Activated CD4-positive, alpha-beta T cell treated with anti-CD3 and anti-CD28 coated beads for 4 hours (primary cell): ENCODE results near the gene UBA7.
"Not testable (repeated sequence)": the region's sequence is repeated elsewhere in the genome, so short reads cannot be mapped to it uniquely, and the experiment has no call there.

Experiments used
- DNase-seq, 2 donors: peaks; one replicate each; pipeline ENCODE4 v3.0.0-alpha.2; 2020

UBA7 gene

DNA sequence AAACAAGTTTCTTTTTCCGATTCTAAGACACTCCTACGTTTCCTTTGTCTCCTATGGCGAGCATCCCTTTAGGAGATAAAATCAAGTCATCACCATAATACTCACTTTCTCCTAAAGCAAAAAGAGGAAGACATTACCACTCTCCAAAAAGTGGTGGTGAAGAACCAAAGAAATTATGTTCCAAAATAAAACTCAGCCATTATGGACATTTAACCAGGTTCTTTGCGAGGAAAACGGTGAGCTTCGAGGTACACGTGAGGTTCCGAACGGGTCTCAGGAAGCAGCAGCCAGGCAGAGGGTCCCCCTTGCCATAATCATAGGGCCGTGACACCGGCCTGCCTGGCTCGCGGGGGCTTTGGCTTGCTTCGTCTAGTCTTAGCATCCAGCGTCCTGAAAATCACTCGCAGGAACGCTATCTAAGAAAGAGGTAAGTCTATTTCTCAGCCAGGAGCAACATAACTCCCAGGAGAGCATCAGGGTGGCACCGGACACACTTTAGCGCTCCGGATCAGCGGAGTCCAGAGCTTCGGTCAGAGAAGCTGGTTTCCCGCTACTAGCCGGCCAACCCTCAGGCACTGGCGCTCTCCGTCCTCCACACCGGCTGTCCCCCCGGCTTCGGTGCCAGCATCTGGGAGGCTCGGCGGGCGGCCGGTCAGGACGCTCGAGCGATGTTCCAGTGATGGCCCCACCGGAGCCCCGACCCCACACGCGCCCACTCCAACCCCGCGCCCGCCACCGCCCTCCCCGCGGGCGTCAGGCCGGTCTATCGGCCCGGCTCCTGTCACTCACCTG lies 28.0 kb downstream of the UBA7 start:
- peak in 1 of 2 donors; percentile 24 for DNase-seq

GRCh38 chr3:49782277-49782676 lies 31.5 kb downstream of the UBA7 start:
- DNase-seq: not testable (repeated sequence)

DNA sequence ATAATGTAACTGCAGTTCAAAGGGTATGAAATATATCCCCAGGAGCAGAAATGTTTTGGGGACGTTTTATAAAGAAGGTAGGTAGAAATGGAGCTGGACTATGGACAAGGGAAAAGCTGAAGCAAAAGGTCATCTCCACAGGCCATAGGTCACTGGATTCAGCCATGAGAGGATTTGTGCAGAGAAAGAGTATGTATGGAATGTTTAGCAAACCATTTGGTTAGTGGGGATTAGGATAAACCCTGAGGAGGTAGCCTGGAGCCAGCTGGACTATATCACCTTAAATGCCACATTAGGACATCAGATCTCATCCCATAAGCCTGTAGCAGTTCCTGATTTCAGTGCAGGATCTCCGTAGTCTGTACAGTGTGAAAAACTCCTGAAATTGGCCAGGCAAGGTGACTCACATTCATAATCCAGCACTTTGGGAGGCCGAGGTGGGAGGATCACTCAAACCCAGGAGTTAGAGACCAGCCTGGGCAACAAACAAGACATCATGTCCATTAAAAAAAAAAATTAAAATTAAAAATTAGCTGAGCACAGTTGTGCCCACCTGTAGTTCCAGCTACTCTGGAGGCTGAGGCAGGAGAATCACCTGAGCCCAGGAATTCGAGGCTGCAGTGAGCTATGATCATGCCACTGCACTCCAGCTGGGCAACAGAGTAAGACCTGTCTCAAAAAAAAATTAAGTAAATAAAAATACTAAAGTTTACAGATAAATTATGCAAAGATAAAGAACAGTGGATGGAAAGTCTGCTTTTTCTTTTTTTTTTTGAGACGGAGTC lies 32.1 kb downstream of the UBA7 start:
- no peak for DNase-seq

GRCh38 chr3:49780975-49781365 lies 32.8 kb downstream of the UBA7 start:
- not testable (repeated sequence) for DNase-seq

DNA sequence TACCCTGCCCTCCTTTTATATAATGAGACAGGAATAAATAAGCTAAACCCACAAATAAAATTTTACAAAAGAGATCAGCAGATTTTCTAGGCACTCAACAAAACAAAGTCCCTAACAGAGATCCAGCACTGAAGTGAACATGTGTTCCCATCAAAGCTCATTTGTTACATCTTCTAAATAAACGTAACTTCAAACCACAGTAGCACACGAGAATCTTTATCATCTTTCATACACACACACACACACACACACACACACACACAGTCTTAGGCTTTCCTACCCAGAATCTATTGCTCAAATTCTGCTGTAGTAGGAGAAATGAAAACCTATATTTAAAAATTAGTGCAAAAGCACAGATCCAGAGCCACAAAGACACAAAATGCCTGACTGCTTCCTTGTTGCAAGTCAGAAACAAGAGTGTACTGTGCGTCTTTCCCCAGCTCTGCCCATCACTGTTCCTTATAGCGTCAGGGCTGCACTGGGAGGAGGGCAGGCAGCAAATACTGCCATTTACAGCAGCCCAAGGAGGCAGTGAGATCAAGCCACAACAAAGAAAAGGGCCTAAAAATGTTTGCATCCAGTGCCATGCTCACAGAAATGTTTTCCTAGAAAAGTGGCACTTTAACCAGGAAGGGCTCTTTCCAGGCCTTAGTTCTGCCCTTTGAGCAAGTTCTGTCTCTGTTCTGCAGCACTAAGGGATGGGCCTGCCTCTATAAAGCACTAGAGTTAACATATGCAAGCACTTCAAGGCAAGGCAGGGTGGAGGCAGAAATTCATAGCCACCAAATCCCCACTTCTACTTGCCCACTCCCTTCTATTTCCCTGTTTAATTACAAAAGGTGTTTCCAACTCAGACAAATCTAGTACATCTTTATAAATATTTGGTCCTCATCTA lies 33.4 kb downstream of the UBA7 start:
- DNase-seq: no peak

DNA sequence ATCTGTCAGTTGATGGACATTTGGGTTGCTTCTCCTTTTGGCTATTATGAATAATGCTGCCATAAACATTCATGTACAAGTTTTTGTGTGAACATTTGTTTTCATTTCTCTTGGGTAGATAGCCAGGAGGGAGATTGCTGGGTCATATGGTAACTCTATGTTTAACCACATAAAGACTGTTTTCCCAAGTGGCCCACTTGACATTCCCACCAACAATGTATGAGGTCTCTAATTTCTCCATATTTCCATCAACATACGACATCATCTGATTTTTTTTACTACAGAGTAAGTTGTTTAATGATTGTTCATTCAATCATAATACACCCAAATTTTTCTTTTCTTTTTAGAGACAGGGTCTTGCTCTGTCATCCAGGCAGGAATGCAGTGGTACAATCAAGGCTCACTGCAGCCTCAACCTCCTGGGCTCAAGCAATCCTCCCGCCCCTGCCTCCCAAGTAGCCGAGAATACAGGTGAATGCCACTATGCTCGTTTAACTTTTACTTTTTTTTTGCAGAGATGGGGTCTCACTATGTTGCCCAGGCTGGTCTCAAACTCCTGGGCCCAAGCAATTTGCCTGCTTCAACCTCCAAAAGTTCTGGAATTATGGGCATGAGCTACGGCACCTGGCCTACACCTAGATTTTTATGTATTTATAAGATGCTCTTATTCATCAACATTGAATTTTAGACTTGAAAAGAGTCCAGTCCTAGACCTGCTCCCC lies 34.2 kb downstream of the UBA7 start:
- DNase-seq: no peak

DNA sequence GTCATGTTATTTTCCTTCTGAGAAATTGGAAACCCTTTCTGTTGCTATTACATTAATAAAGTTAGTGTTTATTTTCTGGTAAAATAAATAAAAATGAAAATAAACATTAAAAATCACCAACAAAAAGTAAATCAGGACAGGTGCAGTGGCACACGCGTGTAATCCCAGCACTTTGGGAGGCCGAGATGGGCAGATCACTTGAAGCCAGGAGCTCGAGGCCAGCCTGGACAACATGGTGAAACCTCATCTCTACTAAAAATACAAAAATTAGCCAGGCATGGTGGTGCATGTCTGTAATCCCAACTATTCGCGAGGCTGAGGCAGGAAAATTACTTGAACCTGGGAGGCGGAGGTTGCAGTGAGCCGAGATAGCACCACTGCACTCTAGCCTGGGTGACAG lies 37.7 kb downstream of the UBA7 start:
- DNase-seq: not testable (repeated sequence)

GRCh38 chr3:49775538-49775937 lies 38.2 kb downstream of the UBA7 start:
- no peak for DNase-seq

GRCh38 chr3:49772703-49773102 lies 41.0 kb downstream of the UBA7 start:
- no peak for DNase-seq

DNA sequence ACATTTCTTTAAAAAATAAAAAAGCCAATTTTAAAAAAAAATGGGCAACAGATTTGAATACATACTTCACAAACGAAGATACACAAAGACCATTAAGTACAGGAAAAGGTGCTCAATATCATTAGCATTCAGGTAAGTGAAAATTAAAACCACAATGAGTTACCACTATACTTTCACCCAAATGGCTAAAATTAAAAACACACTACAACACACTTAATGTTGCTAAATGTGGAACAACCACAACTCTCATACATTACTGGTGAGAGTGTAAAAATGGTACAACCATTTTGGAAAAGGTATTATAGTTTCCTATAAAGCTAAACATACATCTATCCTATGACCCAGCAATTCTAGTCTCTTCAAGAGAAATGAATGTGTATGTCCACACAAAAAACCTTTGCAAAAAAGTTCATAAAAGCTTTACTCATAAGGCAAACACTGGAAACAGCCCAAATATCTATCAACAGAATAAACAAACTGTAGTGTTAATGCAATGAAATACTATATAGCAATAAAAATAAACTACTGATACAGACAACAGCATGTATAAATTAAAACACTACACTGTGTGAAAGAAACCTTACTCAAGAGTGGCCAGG lies 42.3 kb downstream of the UBA7 start:
- DNase-seq: no peak

DNA sequence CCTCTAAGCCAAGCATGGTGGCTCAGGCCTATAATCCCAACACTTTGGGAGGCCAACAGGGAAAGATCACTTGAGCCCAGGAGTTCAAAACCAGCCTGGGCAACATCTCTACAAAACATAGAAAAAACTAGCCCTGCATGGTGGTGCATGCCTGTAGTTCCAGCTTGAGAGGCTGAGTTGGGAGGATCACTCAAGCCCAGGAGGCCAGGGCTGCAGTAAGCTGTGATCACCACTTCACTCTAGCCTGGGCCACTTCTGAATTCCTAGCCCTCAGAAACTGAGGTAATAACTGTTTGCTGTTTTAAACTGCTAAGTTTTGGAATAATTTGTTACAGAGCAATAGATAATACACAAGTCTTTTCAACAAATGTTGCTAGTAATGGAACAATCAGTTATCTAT lies 43.8 kb downstream of the UBA7 start:
- DNase-seq: no peak

DNA sequence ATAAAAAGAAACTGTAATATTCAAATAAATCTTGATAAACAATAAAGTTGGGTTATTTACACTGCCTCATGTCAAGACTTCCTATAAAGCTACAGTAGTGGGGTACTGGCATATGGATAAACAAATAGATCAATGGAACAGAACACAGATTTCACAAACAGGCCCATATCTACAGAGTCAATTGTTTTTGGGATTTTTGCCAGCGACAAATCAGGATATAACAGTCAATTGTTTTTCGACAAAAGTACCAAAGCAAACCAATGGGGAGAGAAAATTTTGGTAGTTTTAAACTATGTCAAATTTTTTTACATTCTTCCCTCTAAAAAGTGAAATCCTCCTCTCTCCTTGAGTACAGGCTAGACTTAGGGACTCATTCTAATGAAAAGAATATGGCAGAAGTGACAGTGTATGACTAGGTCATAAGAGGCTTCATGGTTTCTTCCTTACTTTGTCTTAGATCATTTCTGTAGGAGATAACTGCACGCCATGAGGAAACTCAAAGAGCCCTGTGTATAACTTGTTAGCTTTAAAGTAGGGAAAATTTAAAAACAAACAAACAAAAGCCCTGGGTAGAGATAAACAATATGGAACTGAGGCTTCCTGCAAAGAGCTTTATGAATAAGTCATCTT lies 44.4 kb downstream of the UBA7 start:
- DNase-seq: no peak

- DNase-seq: no peak
Observed at GRCh38 chr3:49763981-49764380, 49.8 kb downstream of the UBA7 start.

DNA sequence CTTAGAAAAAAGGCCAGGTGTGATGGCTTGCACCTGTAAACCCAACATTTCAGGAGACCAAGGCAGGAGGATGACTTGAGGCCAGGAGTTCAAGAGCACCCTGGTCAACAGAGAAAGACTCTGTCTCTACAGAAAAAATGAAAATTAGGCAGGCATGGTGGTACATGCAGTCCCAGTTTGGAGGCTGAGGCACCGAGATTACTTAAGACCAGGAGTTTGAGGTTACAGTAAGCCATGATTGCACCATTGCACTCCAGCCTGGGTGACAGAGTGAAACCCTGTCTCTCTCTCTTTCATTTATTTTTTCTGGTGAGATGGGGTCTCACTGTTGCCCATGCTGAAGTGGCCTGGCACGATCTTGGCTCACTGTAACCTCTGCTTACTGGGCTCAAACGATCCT lies 52.1 kb downstream of the UBA7 start:
- DNase-seq: no peak

- no peak for DNase-seq
Observed at GRCh38 chr3:49759226-49759625, 54.5 kb downstream of the UBA7 start.

GRCh38 chr3:49757197-49757596 lies 56.6 kb downstream of the UBA7 start:
- DNase-seq: no peak

DNA sequence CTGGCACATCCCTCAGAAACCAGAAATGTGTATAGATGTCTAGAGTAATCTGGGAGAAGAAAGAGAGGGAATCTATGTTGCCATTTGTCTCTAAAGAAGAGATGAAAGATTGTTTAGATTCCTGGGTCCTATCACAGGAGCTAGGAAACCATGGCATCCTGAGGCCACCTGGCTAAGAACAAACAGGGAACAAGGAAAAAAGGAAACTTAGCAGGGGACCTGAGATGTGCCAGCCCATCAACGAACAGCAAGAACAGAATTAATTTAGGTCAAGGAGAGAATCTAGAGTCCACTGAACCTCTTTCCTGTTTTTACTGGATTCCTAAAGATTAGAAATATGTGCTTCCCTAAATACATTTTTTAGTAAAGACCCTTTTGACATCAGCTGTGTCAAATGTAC lies 57.7 kb downstream of the UBA7 start:
- no peak for DNase-seq
